NCI-H524 treated with DMSO at 0.1 percent for 48 hours (cell line): ENCODE data around the gene PARM1.
"Not testable (repeated sequence)": the region's sequence is repeated elsewhere in the genome, so short reads cannot be mapped to it uniquely, and the experiment has no call there.

Source experiments
- DNase-seq: peaks from one replicate; lab custom pipeline; 2025; lab: John Stamatoyannopoulos, UW

Gene PARM1

DNA sequence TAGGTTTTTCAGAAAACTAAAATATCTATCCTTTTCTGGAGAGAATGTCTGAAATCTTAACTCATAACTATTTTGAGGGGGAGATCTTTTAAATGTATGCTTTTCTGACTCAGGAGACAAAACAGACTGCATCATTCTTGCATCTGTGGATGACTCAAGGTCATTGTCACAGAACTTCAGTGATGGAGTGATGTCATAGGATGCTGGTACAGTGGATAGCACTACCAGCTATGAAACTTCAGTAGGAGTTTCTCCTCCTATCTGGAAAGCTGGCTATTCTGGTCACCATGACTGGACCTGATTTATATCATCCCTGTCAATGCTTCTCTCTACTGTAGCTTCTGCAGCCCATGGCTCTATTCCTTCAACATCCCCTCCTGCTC is 50.3 kb downstream of the PARM1 start:
- DNase-seq, result no peak

DNA sequence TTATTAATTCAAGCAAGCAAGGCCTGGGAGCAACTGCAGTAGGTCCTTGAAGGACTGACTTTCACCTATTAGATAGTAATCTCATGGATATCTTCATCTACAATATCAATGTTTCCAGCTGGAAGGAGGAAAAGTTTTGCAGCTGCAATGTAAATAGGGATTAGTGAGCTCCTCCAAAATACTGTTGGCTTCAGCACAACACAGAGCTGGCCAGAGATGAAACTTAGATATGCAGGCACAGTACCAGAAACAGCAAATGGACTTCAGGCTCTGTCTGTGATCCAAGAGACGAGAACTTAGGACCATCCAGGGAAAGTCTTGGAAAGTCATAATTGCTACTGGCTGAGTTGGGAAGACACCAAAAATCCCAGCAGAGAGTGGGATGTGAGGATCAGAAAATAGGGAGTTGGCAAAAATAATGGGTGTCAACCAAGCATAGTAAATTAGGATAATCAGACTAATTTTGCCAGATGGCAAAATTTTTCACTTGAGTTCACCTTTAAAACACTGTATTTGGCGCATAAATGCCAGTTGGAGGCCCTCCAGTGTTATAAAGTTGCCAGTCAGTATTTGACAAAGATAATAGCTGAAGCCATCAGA is 57.5 kb downstream of the PARM1 start:
- DNase-seq, result no peak

- not testable (repeated sequence) for DNase-seq
Observed at GRCh38 chr4:74994436-74994835, 61.5 kb downstream of the PARM1 start.

GRCh38 chr4:74996996-74997395 is 64.1 kb downstream of the PARM1 start:
- no peak for DNase-seq

GRCh38 chr4:74997948-74998729 is 65.2 kb downstream of the PARM1 start:
- no peak for DNase-seq

- DNase-seq, result no peak
Observed at GRCh38 chr4:74999714-75000309, 66.9 kb downstream of the PARM1 start.

- no peak for DNase-seq
Observed at GRCh38 chr4:75001871-75002270, 69.0 kb downstream of the PARM1 start.

- DNase-seq, result no peak
Observed at GRCh38 chr4:75002381-75002780, 69.5 kb downstream of the PARM1 start.

- no peak for DNase-seq
Observed at GRCh38 chr4:75003979-75004378, 71.1 kb downstream of the PARM1 start.

DNA sequence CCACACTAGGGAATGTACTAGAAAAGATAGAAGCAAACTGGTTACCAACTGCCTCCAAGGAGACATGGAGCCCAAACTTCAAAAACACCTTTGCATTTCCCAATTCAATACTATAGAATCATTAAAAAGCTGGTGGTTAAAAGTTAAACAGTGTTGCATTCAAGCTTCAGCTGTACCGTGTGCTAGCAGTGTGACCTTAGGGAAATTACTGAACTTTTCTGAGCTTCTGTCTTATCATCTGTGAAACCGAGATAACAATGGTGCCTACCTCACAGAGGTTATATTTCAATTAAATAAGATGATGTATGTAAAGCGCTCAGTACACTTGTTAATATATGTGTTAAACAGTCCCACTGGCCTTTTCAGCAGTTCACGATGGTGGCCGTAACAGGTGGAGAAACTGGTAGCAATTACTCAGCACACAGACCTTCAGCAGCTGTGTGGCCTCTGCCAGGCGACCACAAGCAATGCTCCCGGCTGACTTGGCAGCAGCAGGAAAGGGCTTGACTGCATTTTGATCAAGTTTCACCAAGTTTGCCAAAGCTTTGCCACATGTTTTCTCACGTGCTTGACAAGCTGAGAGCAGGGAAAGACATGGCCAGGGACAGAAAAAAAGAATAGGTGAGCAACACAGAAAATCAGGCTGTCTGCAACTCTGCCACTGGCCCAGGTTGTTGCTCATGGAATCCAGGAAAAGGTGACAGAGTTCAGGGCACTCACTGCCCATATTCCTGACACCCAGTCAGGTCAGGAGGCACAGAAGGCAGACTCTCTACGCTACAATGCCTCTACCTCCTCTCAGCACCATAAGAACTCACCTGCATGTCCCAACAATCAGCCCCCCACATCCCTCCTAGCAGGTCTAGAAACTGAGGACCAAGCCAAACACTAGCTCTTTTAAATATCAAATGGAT is 72.1 kb downstream of the PARM1 start:
- DNase-seq, result no peak

- no peak for DNase-seq
Observed at GRCh38 chr4:75005727-75006126, 72.8 kb downstream of the PARM1 start.

DNA sequence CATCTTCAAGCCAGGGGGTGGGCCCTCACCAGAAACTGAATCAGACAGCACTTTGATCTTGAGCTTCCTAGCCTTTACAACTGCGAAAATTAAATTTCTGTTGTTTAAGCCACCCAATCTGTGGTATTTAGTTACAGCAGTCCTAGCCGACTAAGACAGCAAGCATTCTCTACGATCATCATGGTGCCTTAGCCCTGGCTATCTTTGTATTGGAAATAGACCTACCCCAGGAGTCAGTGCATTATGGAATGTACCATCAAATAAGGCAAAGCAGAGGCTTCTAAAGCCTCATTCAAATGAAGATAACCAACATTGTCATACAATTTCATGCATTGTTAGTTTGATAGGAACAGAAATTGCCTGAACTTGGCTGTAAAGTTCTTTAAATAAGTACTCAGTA is 75.0 kb downstream of the PARM1 start:
- no peak for DNase-seq

DNA sequence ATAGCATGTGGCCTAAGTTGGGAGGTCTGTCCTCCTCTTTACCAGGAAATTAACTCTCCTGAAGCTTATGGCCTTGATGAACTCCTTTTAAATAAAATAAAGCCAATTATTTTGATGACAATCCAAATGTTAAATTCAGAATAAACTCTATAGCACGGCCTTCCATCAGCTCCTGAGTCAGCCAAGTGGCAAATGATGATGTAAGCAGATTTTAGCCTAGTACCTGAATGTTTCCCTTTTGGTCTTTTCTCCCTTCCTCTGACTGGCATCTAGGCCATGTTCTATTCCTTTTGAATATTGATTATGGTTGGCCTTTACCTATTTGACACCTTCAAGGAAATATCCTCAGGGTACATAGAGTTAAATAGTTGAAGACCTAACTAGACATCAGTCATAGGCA is 76.2 kb downstream of the PARM1 start:
- no peak for DNase-seq

DNA sequence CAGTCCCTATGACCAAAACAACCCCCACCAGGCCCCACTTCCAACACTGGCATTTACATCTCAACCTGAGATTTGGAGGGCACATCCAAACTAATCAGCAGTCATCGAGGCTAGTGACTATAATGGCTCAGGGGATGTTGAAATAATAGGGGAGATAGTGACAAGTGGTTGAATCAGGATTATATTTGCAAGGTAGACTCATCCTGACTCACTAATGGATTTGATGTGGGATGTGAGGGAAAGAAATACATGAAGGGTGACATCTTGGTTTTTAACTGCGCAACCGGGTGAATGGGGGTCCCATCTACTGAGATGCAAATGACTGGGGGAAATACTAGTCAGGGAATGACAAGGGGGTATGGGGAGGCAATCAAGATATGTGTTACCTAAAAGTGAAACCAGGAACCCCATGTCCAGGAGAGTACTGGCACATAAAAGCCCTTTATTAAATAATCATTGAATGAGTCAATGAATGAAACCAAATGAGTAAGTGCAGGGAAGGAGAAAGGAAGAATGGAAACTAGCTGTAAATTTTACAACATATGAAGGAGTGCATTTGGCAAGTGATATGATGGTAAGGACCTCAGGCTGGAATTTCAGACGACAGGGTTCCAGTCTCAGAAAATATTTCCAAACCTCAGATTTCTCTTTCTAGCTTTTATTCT is 78.3 kb downstream of the PARM1 start:
- DNase-seq, result no peak

DNA sequence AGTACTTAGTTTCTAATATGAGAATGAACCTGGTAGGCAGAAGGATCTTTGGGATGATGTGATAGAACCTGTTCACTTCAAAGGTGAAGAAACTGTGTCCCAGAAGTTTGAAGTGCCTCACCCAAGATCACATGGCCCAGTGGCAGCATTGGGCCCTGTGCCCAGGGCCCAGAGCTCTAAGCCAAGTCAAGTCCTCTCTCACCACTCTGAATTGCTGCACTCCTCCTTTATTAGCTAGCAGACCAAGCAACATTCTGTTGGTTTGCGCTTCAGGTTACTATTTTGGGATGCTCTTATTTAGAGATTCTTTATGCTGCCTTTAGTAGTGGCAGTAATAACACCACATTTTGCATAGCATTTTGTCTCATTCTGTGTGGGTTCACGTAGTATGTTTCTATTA is 82.7 kb downstream of the PARM1 start:
- DNase-seq, result no peak

GRCh38 chr4:75016472-75016871 is 83.6 kb downstream of the PARM1 start:
- DNase-seq, result no peak

DNA sequence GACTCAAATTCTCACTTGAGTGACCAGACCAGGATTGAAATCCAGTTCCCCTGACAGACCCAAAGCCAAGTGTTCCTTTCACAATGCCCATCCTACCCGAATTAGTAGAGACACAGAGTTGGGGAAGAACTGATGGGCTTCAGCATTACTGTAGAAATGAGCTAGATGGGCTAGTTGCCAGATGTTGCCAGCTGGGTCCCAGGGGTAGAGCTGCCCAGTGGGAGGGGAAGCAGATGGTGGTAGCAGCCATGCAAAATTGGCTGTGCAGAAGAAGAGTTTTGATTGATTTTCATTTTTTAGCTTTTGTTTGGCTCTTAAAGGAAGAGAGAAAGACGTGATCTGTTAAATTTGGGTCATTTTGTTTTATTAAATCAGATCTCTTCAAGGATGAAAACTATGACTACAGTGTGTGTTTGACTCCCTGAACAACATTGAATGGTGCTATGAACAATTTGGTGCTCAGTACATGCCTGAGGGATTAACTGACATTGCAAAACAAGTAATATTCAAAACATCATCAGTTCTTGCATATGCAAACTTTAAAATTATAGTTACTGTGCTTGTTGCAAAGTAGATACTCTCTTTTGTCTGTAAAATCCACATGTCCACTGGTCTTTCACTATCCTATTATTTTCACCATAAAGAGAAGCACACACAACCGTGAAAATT is 86.0 kb downstream of the PARM1 start:
- DNase-seq, result no peak

DNA sequence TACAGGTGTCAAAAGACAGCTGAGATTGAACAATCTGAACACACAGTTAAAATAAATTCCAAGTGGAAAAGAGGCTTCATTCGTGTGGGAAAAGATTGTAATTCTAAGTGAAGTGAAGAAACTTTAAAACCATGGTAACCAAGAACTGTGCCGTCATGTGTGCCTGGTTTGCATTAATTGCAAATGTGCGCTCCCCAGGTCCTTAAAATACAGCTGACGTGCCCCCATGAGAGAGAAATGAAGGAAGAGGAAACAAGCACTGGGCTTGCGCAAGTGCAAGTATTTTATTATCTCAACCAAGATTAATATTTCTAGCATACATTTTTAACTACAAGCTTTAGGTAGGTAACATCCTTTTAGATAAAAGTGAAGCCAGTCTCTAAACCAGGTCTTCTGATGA is 92.5 kb downstream of the PARM1 start:
- DNase-seq, result no peak

DNA sequence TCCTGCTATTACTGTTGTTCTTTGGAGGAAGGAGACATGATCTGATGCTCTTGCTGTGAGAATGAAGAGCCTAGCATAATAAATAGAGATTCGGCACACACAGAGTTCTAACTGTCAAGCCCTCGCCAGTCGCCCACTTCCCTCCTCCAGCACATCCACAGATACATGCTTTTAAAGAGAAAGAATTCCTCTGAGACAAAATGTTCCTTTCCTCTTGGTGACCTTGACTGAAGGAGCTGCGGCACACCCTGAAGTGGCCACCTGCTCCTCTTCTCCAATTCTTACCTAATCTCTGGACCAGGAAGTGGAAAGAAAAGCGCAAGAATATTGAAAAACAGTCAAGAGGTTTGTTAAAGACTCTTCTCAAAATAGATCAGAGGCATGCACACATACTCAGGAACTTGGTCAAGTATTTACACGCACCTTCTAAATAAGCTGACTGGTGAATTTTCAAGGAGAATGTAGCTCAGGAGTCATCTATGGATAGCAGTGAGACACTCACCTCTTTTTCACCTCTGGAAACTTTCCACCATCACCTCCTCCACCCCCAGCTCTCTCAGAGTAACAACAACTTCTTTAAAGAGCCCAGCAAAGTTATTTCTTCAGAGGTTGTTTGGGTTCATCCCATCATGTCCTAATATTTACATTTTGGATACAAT is 95.4 kb downstream of the PARM1 start:
- no peak for DNase-seq

- no peak for DNase-seq
Observed at GRCh38 chr4:75030028-75030427, 97.1 kb downstream of the PARM1 start.
